ENCODE results near the gene JDP2. TPM values are rescaled to one million over a fixed set of nuclear protein-coding genes. Genes with fewer than 3 reads are reported as not detected.

Gene JDP2
- polyA plus RNA-seq, 5 donors = 21.6 to 27.7 (median 24.3) TPM

GRCh38 chr14:75476274-75476995 is 48.6 kb downstream of the JDP2 start:
- no peak for DNase-seq

- no peak for DNase-seq
These were observed 50.1 kb downstream of the JDP2 start for GRCh38 chr14:75477881-75478280.

- DNase-seq = no peak
These were observed 52.2 kb downstream of the JDP2 start for GRCh38 chr14:75479770-75480600.

DNA sequence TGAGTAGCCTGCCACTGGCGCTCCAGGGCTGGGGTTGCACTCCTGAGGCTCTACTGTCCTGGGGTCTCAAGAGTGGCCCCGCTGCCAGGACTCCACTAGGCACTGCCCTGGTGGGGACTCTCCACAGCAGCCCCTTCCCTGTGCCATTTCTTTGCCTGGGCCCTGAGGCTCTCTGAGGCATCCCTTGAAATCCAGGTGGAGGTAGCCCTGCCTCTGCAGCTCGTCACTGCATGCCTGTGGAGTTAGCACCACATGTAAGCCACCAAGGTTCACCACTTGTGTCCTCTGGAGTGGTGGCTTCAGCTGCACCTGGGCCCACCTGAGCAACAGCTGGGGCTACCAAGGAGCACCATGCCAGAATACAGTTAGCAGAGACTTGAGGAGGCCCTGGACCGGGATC is 54.5 kb downstream of the JDP2 start:
- DNase-seq = no peak

DNA sequence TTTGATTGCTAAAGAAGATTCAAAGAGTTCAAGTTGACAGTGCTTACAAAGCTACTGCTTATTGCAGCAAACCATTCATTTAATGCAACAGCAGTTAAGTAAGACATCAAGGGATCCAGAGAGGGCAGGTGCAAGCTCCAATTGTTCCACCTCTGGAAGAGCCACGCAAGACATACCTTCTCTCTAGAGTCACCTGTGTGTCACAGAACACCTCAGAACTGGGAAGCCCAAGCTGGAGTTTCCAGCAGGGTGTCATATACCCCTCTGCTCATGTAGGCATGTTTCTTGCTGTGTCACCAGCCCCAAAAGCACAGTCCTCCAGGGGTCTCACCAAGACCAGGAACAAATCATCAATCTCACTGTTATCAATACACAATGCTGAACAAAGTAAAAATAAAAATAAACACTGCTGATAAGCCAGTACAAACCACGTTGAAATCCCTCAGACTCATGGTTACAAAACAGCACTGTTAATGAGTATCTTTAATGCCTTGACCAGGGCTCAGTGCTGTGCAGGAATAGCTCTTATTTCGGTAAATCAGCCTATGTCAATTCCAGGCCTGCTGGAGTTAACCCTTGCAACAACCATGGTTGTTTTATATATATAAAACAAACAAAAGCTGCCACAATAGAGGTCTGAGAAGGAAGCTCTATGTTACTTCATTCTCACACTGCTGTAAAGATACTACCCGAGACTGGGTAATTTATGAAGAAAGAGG is 57.0 kb downstream of the JDP2 start:
- DNase-seq = no peak

DNA sequence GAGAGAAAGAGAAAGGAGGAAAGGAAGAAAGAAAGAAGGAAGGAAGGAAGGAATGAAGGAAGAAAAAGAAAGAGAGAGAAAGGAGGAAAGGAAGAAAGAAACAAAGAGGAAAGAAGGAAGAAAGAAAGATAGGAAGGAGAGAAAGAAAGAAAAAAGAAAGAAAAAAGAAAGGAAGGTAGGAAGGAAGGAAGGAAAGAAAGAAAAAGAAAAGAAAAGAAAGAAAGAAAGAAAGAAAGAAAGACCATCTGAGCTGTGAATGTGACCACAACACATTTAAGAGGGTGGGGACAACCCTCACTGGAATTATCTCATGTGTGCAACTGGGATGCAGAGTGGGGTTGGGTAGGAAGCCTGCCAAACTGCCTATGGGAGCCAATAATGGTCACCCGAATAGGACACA is 58.5 kb downstream of the JDP2 start:
- no peak for DNase-seq

- no peak for DNase-seq
These were observed 59.4 kb downstream of the JDP2 start for GRCh38 chr14:75487155-75487671.

DNA sequence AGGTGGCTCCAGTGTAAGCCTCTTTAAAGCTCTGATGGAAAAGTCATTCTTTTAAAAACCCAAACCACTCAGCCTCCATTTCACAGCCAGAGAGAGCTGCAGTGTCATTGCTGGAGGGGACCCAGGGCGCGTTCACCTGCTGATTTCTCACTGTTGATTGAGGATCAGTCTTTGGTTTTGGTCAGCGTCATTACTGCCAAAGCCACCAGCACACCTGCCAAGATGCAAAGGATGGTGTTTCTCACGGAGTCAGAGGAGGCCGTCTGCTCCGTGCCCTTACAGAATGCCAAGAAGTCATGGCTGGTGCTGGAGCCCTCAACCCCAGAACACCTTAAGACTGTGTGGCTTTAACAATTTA is 61.6 kb downstream of the JDP2 start:
- no peak for DNase-seq

- no peak for DNase-seq
These were observed 63.7 kb downstream of the JDP2 start for GRCh38 chr14:75491376-75491978.

GRCh38 chr14:75492832-75493591 is 65.2 kb downstream of the JDP2 start:
- DNase-seq = no peak

DNA sequence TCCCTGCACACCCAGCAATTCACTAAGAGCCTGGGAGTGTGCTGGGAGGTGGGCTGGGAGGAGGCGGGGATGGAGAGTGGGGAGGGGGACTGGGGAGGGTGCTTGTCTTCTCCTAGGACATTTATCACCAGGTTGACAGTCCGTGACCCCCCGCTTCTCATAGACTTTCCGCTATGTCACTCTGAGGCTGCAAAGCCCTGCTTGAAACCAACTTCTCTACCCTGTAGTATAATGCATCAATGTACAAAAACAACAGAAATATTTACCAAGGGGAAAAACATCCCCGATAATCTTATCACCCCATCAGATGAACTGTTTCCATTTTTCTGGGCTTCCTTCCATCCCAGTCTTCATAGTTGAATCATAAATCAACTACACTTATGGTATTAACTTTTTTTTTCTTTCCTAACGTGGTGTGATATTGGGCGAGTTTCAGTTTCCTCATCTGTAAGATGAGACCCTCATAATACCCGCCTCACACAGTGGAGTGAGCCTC is 65.8 kb downstream of the JDP2 start:
- DNase-seq = no peak

- no peak for DNase-seq
These were observed 67.1 kb downstream of the JDP2 start for GRCh38 chr14:75494896-75495295.

- no peak for DNase-seq
These were observed 67.6 kb downstream of the JDP2 start for GRCh38 chr14:75495399-75495798.

DNA sequence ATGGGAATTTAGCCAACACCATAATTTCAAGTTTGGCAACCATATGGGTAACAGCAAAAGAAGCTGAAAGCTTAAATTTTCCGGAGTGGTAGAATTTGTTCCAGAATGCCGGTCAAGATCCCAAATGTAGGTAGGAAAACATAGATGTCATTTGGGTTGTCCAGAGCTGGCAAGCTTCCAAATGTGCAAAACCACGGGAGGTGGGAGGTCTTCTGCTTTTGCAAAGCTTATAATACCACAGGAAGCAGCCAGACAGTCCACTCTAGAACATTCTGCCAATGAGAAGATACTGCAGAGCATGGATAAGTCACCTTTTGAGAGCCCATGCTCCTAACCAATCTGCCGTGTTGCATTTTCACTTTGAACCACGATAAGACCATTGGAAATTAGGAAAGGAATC is 68.1 kb downstream of the JDP2 start:
- no peak for DNase-seq

DNA sequence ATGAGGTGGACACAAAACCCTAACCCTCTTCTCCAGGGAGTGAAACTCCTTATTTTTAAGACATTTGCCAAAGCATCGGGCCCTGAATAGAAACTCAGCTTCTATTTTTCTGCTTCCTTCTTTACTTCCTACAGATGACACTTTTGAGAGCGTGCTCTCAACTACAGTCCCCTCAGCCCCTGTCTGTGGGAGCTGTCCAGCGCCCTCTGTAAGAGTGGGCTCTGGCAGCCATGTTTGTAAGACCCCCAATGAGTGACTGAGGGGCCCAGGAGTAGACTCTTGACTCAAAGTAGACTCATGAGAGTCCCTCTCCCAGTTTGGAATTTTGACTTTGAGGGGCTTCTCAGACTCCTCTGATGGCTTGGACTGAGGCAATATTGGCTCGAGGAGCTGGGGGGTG is 68.9 kb downstream of the JDP2 start:
- DNase-seq = no peak

DNA sequence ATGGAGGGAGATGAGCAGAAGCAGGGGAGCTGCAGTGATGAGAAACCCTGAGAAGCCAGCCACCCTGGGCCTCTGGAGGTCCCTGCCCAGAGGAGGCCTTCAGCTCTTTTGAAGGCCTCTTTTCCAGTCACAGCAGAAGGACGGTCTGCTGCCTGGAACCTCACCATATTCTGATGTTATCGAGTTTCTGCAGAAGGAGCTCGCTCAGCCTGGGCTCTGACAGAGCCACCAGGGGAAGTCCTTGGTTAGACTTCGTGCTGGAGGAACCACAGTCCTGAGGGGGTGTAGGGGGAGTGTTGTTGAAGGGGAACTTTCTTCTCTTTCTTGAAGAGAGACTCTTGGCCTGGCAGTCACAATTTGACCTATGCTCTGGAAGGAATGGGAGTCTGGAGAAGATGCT is 69.4 kb downstream of the JDP2 start:
- DNase-seq = no peak

- no peak for DNase-seq
These were observed 69.9 kb downstream of the JDP2 start for GRCh38 chr14:75497701-75498100.

GRCh38 chr14:75499084-75499875 is 71.5 kb downstream of the JDP2 start:
- no peak for DNase-seq

- DNase-seq = no peak
These were observed 73.3 kb downstream of the JDP2 start for GRCh38 chr14:75501080-75501479.

GRCh38 chr14:75504411-75504810 is 76.6 kb downstream of the JDP2 start:
- no peak for DNase-seq
